ENCODE measurements around the gene ARHGEF38.

- TF ChIP-seq, protein P1, sequence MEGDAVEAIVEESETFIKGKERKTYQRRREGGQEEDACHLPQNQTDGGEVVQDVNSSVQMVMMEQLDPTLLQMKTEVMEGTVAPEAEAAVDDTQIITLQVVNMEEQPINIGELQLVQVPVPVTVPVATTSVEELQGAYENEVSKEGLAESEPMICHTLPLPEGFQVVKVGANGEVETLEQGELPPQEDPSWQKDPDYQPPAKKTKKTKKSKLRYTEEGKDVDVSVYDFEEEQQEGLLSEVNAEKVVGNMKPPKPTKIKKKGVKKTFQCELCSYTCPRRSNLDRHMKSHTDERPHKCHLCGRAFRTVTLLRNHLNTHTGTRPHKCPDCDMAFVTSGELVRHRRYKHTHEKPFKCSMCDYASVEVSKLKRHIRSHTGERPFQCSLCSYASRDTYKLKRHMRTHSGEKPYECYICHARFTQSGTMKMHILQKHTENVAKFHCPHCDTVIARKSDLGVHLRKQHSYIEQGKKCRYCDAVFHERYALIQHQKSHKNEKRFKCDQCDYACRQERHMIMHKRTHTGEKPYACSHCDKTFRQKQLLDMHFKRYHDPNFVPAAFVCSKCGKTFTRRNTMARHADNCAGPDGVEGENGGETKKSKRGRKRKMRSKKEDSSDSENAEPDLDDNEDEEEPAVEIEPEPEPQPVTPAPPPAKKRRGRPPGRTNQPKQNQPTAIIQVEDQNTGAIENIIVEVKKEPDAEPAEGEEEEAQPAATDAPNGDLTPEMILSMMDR (conservative IDR thresholded peaks at IDR 0.05; ENCODE audit: low read length), result no peak
- no peak for TF ChIP-seq EZH2phosphoT487 (IDR thresholded peaks at IDR 0.05; ENCODE audit: borderline replicate concordance)
Observed at GRCh38 chr4:105661028-105661427, 108.6 kb downstream of the ARHGEF38 start.

Measured in Loucy (cell line).